Right lobe of liver (tissue), 4 donors: ENCODE results near the gene KLK13.

Experiments used
- CTCF ChIP-seq, 4 donors: fragments of 200-600 bp in 3 of 4; fragments of 450-650 bp in 1 of 4; IDR thresholded peaks; one replicate each; pipeline versions ENCODE4 v1.5.1 to v1.8.0; 2016 to 2022; ENCODE audit warnings: antibody characterized with exemption in 4 of 4, mild to moderate bottlenecking in 2 of 4
- POLR2A ChIP-seq: fragments of 450-650 bp; IDR thresholded peaks from one replicate; pipeline ENCODE4 v1.6.1; 2017; ENCODE audit warnings: antibody characterized with exemption, mild to moderate bottlenecking
- donor health status: DM: no; HTN: no; CAD: no.
- donor health status: DM: no; HTN: no; CAD: no.
- donor health status: DM: no; HTN: yes; CAD: no.

GRCh38 chr19:51040151-51040550, 24.7 kb downstream of the KLK13 start:
- TF ChIP-seq CTCF (IDR thresholded peaks at IDR 0.05) (no peak), POLR2A (no peak)
